RWPE2 (cell line): ENCODE results near the gene HMGXB3.

ENCODE experiments used
- ATAC-seq: fragments of 200-7000 bp; cut with Tn5 transposase; 3 replicates; pipeline ENCODE4 v1.9.1; 2021; ENCODE audit warnings: low read depth
- DNase-seq: peaks from one replicate; pipeline ENCODE4 v3.0.0-alpha.2; 2020; ENCODE audit warnings: low spot score
- H3K27ac ChIP-seq: fragments of 450-650 bp; 2 replicates; pipeline ENCODE4 v1.5.1; 2017; ENCODE audit warnings: mild to moderate bottlenecking; ENCODE audit not compliant: poor library complexity, severe bottlenecking
- H3K27me3 ChIP-seq: fragments of 250-450 bp; sonication (Bioruptor Pico); 2 replicates; pipeline ENCODE4 v1.5.1; 2021; ENCODE audit warnings: mild to moderate bottlenecking, moderate library complexity; ENCODE audit not compliant: insufficient read depth, poor library complexity, severe bottlenecking
- H3K36me3 ChIP-seq: fragments of 250-450 bp; sonication (Bioruptor Pico); 2 replicates; pipeline ENCODE4 v1.5.1; 2020; ENCODE audit warnings: low read depth, mild to moderate bottlenecking, moderate library complexity
- H3K4me1 ChIP-seq: fragments of 250-450 bp; sonication (Bioruptor Pico); 2 replicates; pipeline ENCODE4 v1.5.1; 2021; ENCODE audit warnings: mild to moderate bottlenecking, moderate library complexity; ENCODE audit not compliant: insufficient read depth, poor library complexity, severe bottlenecking
- H3K4me3 ChIP-seq: fragments of 250-450 bp; sonication (Bioruptor Pico); 2 replicates; pipeline ENCODE4 v1.5.1; 2021; ENCODE audit warnings: mild to moderate bottlenecking, moderate library complexity; ENCODE audit not compliant: severe bottlenecking
- H3K9me3 ChIP-seq: fragments of 250-450 bp; sonication (Bioruptor Pico); 2 replicates; pipeline ENCODE4 v1.5.1; 2021; ENCODE audit warnings: mild to moderate bottlenecking, moderate library complexity; ENCODE audit not compliant: severe bottlenecking
- CTCF ChIP-seq: fragments of 450-650 bp; IDR thresholded peaks from one replicate; pipeline ENCODE4 v1.5.1; 2017; ENCODE audit warnings: mild to moderate bottlenecking, moderate library complexity; ENCODE audit not compliant: poor library complexity, severe bottlenecking

Gene HMGXB3

GRCh38 chr5:150051657-150052195, 51.2 kb downstream of the HMGXB3 start:
- no peak overlapping the region for H3K4me3 ChIP-seq
- no peak for TF ChIP-seq CTCF
- H3K36me3 ChIP-seq = peaks cover 75% of the 10 kb centered on the region
- no peaks in the 10 kb centered on the region for H3K27me3 ChIP-seq
- no peak for ATAC-seq
- no peak overlapping the region for H3K27ac ChIP-seq
- no peak for DNase-seq
- H3K9me3 ChIP-seq = no peaks in the 10 kb centered on the region
- peaks cover 15% of the 10 kb centered on the region for H3K4me1 ChIP-seq

GRCh38 chr5:150052226-150052955, 51.9 kb downstream of the HMGXB3 start:
- Histone ChIP-seq H3K9me3 (no peaks in the 10 kb centered on the region), H3K36me3 (peaks cover 69% of the 10 kb centered on the region), H3K4me3 (no peak overlapping the region), H3K27me3 (no peaks in the 10 kb centered on the region), H3K4me1 (peaks cover 15% of the 10 kb centered on the region), H3K27ac (no peak overlapping the region)
- ATAC-seq = no peak
- DNase-seq = no peak
- TF ChIP-seq CTCF = no peak

GRCh38 chr5:150052956-150053712, 52.6 kb downstream of the HMGXB3 start:
- no peaks in the 10 kb centered on the region for H3K27me3 ChIP-seq
- DNase-seq = no peak
- H3K9me3 ChIP-seq = no peaks in the 10 kb centered on the region
- no peak for TF ChIP-seq CTCF
- no peak overlapping the region for H3K27ac ChIP-seq
- H3K4me3 ChIP-seq = no peak overlapping the region
- H3K4me1 ChIP-seq = peaks cover 15% of the 10 kb centered on the region
- H3K36me3 ChIP-seq = peaks cover 62% of the 10 kb centered on the region
- peak; percentile 18; the same call in 1 of the 3 replicates for ATAC-seq

GRCh38 chr5:150053713-150054392, 53.3 kb downstream of the HMGXB3 start:
- H3K27me3 ChIP-seq = no peaks in the 10 kb centered on the region
- H3K4me1 ChIP-seq = peaks cover 20% of the 10 kb centered on the region
- TF ChIP-seq CTCF = no peak
- H3K9me3 ChIP-seq = no peaks in the 10 kb centered on the region
- peaks cover 55% of the 10 kb centered on the region for H3K36me3 ChIP-seq
- DNase-seq = no peak
- no peak overlapping the region for H3K4me3 ChIP-seq
- H3K27ac ChIP-seq = no peak overlapping the region
- ATAC-seq = no peak
